Testis (tissue), 2 donors: ENCODE data around the gene KLF1.

ENCODE experiments used
- POLR2A ChIP-seq: fragments of 450-650 bp; IDR thresholded peaks from one replicate; pipeline ENCODE4 v1.6.1; 2017; ENCODE audit warnings: antibody characterized with exemption, mild to moderate bottlenecking, moderate library complexity
- TF ChIP-seq, protein P1 (sequence below), 3 experiments: fragments of 450-650 bp in 2 of 3; fragments of 200-600 bp in 1 of 3; sonication (generic) in 1 of 3; IDR thresholded peaks; one replicate each; pipeline ENCODE4 v1.5.1; 2016 to 2019; ENCODE audit warnings: antibody characterized with exemption in 3 of 3, mild to moderate bottlenecking in 2 of 3, moderate library complexity in 1 of 3

DNA sequence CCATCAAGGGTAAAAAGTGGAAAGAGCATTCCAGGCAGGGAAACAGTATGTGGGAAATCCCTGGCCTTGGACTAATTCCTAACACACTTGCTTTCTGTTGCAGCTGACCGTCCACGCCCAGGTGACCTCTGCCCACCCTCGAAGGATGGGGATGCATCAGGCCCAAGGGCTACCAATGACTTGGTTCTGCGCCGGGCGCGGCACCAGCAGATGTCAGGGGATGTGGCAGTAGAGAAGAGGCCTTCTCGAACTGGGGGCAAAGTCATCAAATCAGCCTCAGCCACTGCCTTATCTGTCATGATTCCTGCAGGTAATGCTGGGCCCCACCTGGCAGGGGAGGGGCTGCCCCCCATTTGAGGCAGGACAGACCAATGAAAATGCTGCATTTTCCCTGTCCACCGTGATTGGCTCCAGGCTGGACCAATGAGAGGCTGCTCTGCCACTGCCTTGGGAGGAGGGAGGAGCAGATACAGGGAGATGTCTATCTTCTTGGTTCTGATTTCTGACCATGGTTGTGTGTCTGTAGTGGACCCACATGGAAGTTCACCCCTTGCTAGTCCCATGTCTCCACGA is 18.4 kb downstream of the KLF1 start:
- TF ChIP-seq, protein P1, sequence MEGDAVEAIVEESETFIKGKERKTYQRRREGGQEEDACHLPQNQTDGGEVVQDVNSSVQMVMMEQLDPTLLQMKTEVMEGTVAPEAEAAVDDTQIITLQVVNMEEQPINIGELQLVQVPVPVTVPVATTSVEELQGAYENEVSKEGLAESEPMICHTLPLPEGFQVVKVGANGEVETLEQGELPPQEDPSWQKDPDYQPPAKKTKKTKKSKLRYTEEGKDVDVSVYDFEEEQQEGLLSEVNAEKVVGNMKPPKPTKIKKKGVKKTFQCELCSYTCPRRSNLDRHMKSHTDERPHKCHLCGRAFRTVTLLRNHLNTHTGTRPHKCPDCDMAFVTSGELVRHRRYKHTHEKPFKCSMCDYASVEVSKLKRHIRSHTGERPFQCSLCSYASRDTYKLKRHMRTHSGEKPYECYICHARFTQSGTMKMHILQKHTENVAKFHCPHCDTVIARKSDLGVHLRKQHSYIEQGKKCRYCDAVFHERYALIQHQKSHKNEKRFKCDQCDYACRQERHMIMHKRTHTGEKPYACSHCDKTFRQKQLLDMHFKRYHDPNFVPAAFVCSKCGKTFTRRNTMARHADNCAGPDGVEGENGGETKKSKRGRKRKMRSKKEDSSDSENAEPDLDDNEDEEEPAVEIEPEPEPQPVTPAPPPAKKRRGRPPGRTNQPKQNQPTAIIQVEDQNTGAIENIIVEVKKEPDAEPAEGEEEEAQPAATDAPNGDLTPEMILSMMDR (IDR thresholded peaks at IDR 0.05): no peak
- no peak for TF ChIP-seq POLR2A
